Activated CD4-positive, CD25-positive, alpha-beta regulatory T cell treated with anti-CD3 and anti-CD28 coated beads, Interleukin-2, amount 50 U/mL, for 24 hours (primary cell): Measurements from ENCODE around the gene KCNMB2.
"Not testable (repeated sequence)": the region's sequence is repeated elsewhere in the genome, so short reads cannot be mapped to it uniquely, and the experiment has no call there.

Source experiments
- ATAC-seq, 2 donors: fragments of 150-1000 bp; cut with Tn5 transposase; one replicate each; pipeline ENCODE4 v1.10.0; 2021; ENCODE audit warnings: mild to moderate bottlenecking in 1 of 2, moderate library complexity in 1 of 2

KCNMB2 gene

DNA sequence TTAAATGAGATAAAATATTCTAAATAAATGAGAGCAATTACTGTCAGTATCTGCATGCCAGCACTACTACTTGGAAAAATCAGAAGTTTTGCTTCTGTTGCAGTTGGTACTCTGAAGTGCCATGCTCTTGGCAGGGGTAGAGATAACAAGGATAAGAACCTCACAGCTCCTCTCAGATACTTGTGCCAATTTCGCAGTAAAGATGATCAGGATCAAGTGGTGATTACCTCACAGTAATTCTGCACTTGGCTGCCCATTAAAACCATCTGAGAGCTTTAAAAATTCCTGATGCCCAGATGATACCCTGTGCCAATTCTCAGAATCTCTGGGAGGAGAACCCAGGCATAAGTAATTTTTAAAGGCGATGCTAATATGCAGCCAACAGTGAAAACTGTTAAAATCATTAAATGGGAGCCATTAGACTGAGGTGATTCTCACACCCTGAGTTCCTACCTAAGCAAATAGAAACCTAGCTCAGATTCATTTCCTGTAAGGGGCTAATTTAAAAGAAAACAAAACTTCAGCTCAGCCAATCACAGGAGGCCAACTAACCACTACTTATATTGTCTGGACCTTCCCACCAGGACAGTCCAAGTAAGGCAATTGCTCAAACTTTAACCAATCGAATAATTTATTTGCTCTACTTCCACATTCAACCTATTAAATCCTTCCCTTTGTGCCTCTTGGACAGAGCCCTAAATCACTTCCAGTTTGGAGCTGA lies 171.2 kb downstream of the KCNMB2 start:
- ATAC-seq = peak; percentile 32 to 59

DNA sequence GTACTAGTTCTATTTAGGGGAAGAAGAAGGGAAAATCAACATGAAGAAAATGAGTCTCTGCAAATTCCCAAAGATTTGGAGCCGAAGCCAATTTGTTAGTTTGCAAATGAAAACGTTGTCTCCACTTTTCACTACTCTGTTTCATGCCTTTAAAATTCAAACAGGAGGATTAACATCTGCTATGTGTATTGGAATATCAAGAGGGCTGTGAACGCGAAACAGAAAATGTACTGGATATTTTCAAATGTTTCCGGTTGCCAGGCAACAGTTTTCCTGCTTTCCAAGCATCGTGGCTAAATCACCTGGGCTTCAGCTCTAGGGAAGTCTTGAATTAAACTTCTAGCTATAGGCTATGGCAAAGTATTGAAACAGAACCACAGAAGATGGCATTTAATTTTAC lies 172.8 kb downstream of the KCNMB2 start:
- no peak for ATAC-seq

DNA sequence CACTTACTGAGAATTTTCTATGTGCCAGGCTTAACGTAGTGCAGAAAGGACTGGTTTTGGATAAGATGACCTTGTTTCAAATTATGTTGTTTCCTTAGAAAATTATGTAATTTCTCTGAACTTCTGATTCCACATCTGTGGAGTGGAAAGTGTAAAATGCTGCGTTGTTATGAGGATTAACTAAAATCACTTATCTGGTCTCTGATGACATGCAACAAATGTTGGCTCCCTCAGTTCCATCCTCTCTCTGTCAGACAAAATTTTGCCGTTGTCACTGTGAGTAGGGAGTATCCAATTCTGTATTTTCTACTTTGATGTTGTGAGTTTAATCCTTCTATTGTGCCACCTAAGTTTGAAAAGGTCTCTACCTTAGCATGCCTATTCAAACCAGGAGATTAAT lies 175.5 kb downstream of the KCNMB2 start:
- ATAC-seq = no peak

DNA sequence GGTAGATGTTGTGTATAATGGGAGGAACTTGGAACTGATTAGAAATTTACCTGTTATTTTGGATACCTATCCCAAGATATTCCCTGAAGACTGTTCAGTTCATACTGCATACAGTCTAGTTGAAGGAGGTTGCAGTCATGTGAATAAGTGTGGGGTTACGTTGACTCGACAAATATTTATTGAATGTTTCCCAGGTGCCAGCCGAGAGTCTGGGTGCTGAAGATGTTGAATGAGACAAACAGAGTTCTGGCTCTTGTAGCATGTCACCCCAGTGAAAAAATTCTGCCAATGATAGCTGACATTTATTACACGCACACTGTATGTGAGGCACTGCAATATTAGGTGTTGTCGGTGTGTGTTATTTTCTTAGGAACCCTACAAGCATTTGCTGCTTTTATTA lies 176.0 kb downstream of the KCNMB2 start:
- ATAC-seq = no peak

DNA sequence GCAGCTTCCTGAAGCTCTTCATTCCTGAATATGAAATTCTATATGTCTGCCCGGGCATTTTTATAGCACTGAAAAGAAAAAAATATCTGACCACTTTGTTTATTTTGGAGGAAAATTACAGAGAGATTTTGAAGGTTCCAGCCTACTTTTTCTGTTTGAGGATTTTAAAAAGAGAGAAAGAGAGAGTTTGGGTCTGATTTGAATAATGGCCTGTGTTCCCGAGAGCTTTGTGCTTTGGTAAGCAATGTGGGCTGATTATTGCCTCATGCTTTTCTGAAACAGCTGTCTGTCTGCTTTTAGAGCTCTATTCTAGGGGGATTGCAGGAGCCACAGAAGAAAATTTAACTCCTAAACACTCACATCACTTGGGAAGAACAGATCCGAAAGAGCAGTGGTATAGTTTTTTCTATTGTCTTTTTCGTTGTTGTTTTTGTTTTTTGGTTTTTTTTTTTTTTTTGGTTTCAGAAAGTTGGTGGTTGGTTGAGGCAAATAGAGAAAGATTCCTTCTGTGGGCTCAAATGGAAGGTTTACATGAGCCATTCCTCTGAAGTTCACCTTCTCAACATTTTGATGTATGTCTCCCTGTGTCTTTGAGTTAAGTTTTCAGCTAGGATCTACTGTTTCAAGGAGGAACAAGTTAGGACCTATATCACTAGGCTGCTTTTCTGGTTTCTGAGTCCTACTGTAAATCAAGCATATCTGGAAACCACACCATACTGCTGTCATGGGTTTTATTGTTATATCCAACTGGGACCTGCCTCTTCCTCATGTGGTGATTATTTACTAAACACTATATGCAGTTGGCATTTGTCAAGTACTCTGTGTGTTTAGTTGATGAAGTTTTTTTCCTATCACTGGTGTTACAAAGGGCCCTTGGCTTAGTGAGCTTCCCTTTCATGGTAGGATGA lies 178.9 kb downstream of the KCNMB2 start:
- no peak for ATAC-seq

DNA sequence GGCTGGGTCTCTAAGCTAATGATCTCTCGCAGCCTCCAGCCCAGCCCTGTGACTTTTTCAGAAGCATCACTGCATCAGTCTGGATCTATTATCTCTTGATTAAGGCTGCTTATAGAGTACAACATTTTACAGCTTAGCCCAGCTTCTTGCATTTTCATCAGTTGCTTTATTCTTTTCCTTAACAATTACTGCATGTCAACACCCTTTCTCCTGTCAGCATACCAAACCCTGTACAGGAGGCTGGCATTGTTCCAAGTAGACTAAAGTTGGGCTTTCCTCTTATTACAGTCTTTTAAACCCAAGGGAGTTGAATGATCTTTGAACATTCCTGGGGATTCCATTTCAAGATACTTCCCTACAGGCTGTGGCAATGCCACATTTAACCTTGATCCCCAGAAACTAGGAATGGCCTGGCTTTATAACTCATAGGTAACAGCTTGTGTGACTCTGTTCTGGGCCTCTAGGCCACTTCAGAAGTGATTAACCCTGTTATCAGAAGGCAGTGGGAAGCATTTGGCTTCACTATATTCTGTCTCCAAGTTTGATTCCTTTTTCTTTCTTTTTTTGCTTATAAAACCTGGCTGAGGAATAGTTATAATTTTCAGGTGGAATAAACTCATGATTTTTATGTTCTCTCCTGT lies 182.9 kb downstream of the KCNMB2 start:
- no peak for ATAC-seq

DNA sequence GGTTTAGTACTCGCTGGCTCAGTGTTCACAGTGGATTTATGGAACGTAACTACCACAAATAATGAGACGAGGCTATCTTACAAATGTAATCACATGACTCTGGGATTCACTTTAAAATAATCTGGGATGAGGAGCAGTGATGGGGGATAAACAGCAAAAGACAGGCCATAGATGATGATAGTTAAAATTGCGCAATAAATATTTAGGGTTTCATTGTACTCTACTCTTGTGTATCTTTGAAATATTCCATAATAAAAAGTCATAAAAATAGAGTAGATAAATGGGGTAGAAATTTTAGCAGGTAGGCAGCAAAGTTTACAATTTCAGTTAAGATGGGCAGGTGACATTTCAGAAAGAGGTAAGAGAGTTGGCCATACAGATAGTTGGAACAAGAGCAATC lies 196.6 kb downstream of the KCNMB2 start:
- ATAC-seq = no peak

DNA sequence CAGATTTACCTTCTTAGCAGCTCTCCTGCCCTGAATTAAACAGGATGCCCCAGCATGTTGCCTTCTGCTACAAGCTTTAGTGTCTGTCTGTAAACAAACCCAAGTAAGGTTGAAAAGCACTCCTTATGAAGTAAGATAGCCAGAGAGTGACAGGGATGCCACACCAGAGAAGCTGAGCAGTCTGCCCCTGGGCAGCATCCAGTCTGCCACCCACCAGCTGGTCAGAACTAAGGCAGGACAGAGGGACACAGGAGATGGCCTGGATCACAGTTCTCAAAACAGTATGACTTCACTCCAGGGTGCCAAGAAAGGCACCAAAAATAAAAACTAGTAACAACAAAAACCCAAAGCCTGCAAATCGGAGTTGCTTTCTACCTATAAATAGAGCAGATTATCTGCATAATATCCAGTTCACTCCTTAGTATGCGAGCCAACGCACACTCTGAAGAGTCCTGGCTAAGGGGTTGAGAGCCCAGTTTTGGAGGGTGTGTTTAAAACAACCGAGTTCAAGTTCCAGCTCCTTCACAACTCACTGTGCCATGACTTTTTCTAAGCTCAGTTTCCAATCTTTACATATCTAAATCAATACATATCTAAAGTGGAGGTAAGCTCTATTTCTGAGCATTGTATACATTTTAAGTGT lies 198.9 kb downstream of the KCNMB2 start:
- ATAC-seq = no peak

DNA sequence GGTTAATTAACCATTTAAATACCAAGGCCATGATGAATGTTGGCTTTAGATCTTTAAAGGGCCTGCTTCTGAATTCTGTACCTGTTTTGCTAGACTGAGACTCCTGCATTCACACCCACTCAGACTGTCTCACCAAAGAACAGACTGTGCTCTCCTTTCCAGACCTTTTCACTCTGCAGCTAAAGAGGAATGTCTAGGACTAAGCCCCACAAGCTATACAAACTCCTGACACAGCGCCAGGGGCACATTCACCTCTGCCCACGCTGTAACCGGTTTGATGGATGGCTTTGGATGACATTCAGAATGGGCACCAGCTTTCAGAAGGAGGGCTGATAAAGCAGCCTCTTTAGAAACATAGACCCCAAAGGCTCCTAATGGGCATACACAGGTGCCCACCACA lies 200.1 kb downstream of the KCNMB2 start:
- no peak for ATAC-seq

DNA sequence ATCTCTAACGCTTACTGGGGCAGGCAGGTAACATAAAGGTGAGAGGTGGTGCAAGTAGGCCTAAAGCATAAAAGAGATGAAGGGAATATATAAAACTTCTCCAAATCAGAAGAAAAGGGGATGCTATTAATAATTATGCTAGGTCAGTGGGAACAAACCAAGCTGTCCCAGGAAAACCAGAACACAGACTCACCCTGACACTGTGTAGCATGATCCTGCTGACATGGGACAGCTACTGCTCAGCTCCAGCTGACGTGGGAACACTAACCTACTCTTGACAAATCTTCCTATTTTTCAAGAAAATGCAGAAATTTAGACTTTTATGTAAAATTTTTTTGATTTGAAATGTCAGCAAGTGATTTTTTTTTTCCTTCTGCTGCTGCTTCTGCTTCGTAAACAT lies 203.5 kb downstream of the KCNMB2 start:
- no peak for ATAC-seq

DNA sequence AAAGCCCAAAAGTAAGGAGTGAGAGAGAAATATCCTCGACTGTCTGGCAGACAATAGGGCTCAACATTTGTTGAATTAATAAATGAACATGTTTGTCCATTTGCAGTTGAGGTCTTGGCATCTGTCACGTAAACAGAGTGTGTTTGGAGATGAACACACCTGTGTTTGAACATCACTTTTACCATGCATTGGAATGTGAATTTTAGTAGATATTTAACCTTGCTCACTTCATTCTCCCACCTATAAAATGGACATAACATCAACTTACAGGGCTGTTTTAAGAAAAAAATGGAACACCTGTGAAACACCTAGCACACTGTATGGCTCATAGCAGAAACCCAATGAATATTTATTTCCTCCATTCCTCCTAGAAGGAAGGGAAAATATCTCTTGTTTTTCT lies 204.8 kb downstream of the KCNMB2 start:
- ATAC-seq = no peak

DNA sequence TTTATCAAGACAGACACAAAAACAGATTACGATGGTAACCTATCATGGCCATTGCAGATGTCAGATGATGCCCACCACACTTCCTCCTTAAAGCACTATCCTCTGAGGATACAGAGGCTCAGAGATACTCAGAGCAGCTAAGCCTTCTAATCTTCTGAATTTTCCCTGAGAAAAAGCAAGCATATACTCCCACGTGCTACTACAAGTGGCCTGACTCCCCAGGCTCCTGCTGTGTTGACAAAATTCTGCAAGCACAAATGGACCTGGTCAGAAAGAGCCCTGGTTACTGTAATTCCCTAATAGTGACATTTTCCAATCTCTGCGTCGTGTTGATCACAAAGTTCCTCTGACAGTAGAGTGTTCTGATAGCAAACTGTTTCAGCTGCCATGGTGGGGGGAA lies 207.1 kb downstream of the KCNMB2 start:
- ATAC-seq = no peak

DNA sequence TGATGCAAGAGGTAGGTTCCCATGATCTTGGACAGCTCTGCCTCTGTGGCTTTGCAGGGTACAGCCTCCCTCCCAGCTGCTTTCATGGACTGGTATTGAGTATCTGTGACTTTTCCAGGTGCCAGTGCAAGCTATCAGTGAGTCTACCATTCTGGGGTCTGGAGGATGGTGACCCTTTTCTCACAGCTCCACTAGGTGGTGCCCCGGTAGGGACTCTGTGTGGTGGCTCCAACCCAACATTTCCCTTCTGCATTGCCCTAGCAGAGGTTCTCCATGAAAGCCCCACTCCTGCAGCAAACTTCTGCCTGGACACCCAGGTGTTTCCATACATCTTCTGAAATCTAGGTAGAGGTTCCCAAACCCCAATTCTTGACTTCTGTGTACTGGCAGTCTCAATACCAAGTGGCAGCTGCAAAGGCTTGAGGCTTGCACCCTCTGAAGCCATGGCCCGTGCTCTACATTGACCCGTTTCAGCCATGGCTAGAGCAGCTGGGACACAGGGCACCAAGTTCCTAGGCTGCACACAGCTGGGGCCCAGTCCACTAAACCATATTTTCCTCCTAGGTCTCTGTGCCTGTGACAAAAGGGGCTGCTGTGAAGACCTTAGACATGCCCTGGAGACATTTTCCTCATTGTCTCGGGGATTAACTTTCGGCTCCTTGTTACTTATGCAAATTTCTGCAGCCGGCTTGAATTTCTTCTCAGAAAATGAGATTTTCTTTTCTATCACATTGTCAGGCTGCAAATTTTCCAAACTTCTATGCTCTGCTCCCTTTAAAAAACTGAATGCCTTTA lies 209.8 kb downstream of the KCNMB2 start:
- ATAC-seq = not testable (repeated sequence)

DNA sequence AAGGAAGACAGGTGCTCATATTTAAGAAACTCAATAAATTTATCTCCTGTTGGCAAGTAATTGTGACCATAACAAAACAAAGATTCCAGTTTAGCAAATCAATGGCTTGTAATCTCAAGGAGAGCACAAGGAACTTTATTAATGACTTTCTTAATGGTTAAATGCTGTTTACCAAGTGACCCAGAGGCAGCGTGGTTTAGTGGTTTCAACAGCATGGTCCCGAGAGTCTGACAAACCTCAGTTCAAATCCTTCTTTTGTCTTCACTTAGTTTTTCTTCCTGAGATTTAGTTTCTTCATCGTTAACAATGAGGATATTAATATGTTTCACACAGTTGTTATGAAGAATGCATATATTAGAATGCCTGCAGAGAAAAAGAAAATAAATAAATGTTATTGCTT lies 212.6 kb downstream of the KCNMB2 start:
- no peak for ATAC-seq

DNA sequence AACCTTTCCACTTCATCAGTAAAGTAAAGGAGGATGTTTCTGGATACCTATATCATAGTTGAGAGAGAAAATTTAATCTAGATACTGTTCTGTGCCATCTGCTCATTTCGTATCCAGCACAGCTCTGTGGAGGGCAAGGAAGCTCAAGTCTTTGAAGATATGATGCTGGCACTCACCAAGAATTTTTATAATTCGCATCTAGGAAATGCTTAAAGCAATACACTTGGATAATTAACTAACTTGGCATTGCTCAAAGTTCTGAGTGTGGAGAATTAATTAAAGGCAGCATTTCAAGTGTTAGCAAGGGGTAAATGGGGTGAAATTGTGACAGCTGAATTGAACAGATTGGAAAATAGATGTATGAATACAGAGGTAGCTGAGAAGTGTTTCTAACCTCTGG lies 213.2 kb downstream of the KCNMB2 start:
- ATAC-seq = no peak

DNA sequence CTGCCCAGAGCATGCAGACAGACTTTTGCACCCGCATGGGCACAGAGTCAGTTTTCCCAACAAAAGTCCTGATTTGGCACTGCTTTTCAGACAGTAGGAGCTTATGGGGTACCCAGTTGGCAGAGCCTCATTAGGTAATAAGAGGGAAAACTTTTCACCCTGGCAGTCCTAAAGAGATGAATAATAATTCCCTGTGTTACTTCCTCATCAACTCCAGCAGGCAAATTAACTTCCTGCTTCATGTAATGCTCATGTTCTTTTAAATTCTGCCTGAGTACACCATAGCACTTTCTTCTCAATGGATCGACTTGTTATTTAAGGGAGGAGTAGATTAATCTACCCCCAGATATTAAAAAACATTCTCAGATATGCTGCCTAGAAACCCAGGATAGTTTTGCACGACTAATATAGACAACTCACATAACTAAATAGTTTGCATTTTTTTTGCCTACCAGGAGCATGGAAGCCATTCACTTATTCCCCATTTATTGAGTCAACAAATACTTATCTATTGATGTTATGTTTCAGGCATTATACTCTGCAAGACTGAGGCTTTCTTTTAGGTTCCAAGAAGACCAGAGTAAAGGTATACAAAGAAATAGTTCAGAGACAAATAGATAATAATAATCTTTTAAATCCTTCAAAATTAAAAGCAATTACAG lies 214.5 kb downstream of the KCNMB2 start:
- no peak for ATAC-seq

DNA sequence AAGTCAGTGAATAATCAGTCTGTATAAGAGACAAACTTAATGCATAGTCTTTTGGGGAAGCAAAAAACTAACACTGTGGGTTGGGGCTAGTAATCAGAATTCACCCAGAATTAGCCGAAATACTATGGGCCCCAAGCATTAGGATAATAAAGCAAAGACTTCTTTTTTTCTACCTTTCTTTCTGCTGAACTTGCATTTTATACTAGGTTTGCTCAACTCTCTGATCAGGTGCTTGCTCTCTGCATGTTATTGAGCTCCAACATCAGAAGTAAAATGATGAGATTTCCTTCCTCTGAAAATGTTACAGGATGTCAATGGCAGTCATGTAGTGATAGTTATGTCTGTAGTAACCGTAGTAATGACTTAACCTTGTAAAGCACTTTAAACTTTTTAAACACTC lies 216.6 kb downstream of the KCNMB2 start:
- no peak for ATAC-seq

DNA sequence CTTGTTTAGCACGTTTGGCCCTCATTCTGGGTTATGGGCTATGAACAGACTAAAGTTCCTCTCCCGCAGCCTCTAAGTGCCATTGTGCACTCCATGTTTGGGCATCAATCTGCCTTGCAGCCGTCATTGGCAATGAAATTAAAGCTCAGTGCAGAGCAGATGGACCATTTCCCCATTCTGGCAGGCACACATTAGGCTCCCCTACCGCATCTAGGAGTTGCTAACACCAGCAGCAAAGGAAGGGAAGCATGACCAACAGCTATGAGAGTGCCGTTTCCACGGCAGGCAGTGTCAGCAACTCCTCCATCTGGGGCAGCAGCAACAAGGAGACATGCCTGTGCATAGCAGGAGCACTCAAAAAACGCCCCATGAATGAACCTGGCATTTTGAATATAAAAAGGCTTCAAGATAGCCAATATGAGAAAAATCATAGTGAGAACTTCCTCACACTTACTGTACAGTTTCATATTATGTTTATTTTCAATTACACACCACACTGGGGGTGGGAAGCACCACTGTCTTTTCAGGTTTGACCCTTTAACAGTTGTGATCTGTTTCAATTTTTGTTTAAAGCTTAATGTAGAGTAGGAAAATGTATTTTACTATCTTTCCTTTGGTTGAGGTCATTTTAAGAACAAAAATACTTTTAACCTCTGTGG lies 218.7 kb downstream of the KCNMB2 start:
- ATAC-seq = no peak

DNA sequence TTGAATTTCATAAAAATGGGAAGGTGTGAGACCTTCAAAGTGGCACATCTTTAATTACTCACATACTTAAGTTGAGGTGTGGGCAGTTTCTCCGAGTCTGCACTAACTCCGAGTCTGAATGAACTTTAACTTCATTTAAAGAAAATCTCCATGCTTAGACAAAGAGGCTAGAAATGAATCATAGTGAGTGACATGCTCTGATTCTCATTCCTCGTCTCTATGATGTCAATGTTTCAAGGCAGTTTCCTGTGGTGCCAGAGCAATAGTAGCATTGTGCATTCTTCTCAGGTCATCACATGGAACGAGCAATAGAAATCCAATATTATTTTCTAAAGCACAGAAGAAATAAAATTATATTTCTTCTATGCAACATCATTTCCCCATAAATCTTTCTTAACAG lies 224.8 kb downstream of the KCNMB2 start:
- ATAC-seq = no peak

DNA sequence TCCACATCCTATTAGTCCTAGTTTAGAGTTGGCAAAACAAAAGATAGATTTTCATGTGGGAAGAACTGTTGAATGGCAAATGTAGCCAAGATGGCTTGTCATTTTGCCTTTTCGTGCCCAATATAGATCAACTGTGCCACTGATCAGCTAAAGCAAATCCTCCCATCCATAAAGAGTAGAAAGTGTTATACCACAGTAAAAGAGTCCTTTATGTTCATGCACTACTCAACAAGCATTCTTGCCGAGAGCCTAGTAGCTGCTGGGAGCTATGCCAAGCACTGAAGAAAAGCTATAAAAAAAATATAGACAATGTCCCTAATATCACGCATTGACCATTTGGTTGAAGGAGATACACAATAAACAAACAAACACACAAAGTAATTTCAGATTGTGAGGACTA lies 225.2 kb downstream of the KCNMB2 start:
- ATAC-seq = no peak

DNA sequence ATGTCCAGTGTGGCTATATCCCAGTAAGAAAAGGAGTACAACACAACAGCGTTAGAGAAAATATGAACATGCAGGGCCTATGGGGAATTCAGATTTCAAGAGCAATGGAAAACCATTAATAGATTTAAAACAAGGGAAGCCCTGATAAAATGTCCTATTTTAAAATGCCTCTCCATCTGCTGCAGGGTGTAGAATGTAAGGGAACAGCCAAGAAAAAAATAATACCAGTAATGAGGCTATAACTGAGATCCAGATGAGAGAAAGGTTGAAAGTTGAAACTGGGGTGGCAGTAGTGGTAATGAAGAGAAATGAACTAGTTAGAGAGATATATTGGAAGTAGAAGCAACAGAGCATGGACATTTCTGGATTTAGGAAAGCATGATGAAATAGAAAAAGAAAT lies 226.1 kb downstream of the KCNMB2 start:
- ATAC-seq = no peak
